HL-60 (cell line): ENCODE results near the gene SLC25A44.
A peak's percentile ranks its signal among the peaks of the same experiment; 100 is the strongest.

Experiments
- DNase-seq, 2 experiments: peaks; one replicate each; pipeline ENCODE4 v3.0.0-alpha.2; 2010 to 2020; ENCODE audit warnings: low read depth in 1 of 2, low spot score in 1 of 2
- H3K27ac ChIP-seq: fragments of 250-450 bp; sonication (Bioruptor Pico); replicated peaks from 2 replicates; pipeline ENCODE4 v1.5.1; 2020; ENCODE audit warnings: mild to moderate bottlenecking, moderate library complexity
- H3K27me3 ChIP-seq: fragments of 250-450 bp; sonication (Bioruptor Pico); 2 replicates; pipeline ENCODE4 v1.5.1; 2021; ENCODE audit warnings: mild to moderate bottlenecking, moderate library complexity; ENCODE audit not compliant: insufficient read depth, poor library complexity, severe bottlenecking
- H3K4me3 ChIP-seq: replicated peaks from 2 replicates; pipeline ENCODE4 v1.5.1; 2011; ENCODE audit warnings: mild to moderate bottlenecking, control low read depth, low read length; ENCODE audit not compliant: insufficient read depth
- GABPA ChIP-seq: IDR thresholded peaks from 2 replicates; pipeline ENCODE4 v1.6.1; 2012; ENCODE audit warnings: low read depth
- POLR2AphosphoS5 ChIP-seq: IDR thresholded peaks from 2 replicates; pipeline ENCODE4 v1.6.1; 2012; ENCODE audit warnings: low read depth
- SPI1 ChIP-seq: IDR thresholded peaks from 2 replicates; pipeline ENCODE4 v1.6.1; 2012; ENCODE audit warnings: low read depth, mild to moderate bottlenecking, borderline replicate concordance
- TF ChIP-seq, protein P1 (sequence below): IDR thresholded peaks from one replicate; pipeline ENCODE4 v1.5.1; 2011; ENCODE audit warnings: low read length, control low read depth, inconsistent platforms; ENCODE audit not compliant: insufficient read depth
- TF ChIP-seq, protein P2 (sequence below): IDR thresholded peaks from 2 replicates; pipeline ENCODE4 v1.6.1; 2012; ENCODE audit warnings: low read depth; ENCODE audit not compliant: insufficient replicate concordance

SLC25A44 gene

GRCh38 chr1:156251527-156251926 lies 57.6 kb downstream of the SLC25A44 start:
- H3K27ac ChIP-seq = no peak overlapping the region
- H3K4me3 ChIP-seq = no peak overlapping the region
- TF ChIP-seq, protein P1, sequence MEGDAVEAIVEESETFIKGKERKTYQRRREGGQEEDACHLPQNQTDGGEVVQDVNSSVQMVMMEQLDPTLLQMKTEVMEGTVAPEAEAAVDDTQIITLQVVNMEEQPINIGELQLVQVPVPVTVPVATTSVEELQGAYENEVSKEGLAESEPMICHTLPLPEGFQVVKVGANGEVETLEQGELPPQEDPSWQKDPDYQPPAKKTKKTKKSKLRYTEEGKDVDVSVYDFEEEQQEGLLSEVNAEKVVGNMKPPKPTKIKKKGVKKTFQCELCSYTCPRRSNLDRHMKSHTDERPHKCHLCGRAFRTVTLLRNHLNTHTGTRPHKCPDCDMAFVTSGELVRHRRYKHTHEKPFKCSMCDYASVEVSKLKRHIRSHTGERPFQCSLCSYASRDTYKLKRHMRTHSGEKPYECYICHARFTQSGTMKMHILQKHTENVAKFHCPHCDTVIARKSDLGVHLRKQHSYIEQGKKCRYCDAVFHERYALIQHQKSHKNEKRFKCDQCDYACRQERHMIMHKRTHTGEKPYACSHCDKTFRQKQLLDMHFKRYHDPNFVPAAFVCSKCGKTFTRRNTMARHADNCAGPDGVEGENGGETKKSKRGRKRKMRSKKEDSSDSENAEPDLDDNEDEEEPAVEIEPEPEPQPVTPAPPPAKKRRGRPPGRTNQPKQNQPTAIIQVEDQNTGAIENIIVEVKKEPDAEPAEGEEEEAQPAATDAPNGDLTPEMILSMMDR = no peak
- no peak for TF ChIP-seq SPI1
- no peak for TF ChIP-seq POLR2AphosphoS5
- TF ChIP-seq, protein P2, sequence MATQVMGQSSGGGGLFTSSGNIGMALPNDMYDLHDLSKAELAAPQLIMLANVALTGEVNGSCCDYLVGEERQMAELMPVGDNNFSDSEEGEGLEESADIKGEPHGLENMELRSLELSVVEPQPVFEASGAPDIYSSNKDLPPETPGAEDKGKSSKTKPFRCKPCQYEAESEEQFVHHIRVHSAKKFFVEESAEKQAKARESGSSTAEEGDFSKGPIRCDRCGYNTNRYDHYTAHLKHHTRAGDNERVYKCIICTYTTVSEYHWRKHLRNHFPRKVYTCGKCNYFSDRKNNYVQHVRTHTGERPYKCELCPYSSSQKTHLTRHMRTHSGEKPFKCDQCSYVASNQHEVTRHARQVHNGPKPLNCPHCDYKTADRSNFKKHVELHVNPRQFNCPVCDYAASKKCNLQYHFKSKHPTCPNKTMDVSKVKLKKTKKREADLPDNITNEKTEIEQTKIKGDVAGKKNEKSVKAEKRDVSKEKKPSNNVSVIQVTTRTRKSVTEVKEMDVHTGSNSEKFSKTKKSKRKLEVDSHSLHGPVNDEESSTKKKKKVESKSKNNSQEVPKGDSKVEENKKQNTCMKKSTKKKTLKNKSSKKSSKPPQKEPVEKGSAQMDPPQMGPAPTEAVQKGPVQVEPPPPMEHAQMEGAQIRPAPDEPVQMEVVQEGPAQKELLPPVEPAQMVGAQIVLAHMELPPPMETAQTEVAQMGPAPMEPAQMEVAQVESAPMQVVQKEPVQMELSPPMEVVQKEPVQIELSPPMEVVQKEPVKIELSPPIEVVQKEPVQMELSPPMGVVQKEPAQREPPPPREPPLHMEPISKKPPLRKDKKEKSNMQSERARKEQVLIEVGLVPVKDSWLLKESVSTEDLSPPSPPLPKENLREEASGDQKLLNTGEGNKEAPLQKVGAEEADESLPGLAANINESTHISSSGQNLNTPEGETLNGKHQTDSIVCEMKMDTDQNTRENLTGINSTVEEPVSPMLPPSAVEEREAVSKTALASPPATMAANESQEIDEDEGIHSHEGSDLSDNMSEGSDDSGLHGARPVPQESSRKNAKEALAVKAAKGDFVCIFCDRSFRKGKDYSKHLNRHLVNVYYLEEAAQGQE = no peak
- TF ChIP-seq GABPA = no peak
- no peak for DNase-seq
- H3K27me3 ChIP-seq = no peaks in the 10 kb centered on the region

GRCh38 chr1:156253634-156254033 lies 59.7 kb downstream of the SLC25A44 start:
- DNase-seq = no peak
- TF ChIP-seq POLR2AphosphoS5 (no peak), SPI1 (no peak), GABPA (no peak)
- TF ChIP-seq, protein P1 = no peak
- TF ChIP-seq, protein P2 = no peak
- Histone ChIP-seq H3K27ac (no peak overlapping the region), H3K27me3 (no peaks in the 10 kb centered on the region), H3K4me3 (no peak overlapping the region)

DNA sequence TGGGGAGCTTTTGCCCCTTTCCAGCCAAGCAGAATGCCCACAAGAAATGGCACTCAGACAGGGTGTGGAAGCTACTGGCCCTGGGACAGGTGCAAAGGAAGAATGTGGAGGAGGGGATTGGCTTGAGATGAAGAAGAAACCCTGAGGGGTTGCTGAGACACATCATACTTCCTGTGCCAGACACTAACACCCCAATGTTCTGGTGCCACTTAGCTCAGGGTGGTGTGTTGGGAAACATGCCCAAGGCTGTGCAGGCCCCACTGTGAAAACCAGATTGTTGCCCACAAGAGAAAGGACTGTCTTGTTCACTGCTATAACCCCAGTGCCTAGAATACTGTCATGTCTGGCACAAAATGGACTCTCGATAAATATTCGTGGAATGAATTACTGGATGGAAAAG lies 63.8 kb downstream of the SLC25A44 start:
- peak in 1 of 2 experiments; percentile 48 for DNase-seq
- Histone ChIP-seq H3K27ac (peak overlapping the region; percentile 56), H3K27me3 (no peaks in the 10 kb centered on the region), H3K4me3 (no peak overlapping the region)
- TF ChIP-seq GABPA (no peak), SPI1 (no peak), POLR2AphosphoS5 (no peak)
- TF ChIP-seq, protein P2 = no peak
- TF ChIP-seq, protein P1 = no peak
